ENCODE results near the gene LIPK. TPM values are rescaled to one million over a fixed set of nuclear protein-coding genes. Genes with fewer than 3 reads are reported as not detected.

The LIPK gene, protein sequence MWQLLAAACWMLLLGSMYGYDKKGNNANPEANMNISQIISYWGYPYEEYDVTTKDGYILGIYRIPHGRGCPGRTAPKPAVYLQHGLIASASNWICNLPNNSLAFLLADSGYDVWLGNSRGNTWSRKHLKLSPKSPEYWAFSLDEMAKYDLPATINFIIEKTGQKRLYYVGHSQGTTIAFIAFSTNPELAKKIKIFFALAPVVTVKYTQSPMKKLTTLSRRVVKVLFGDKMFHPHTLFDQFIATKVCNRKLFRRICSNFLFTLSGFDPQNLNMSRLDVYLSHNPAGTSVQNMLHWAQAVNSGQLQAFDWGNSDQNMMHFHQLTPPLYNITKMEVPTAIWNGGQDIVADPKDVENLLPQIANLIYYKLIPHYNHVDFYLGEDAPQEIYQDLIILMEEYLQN
- not detected for total RNA-seq
- long read RNA-seq, result 0 reads

DNA sequence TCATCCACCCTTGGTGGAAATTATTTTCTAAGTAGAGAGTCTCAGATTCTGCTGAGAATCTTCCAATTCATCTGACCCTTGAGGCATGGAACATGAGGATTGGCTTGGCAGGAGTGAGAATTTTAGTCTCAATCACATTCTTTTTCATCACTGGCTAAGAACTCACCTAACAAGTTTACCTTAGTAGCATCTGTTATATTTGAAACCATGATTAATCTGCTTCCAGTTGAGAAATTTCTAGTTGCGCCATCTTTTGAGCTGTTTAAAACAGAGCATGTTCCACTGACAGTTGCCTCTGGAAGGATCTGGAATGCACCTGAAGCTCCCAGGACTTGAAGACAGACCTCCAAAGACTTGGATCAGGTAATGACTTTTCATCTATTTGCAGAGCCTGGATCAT lies at the start of gene LIPK:
Gene LIPK, plus strand, starts transcription at position 292 of the 400 bp plus-strand sequence. CDS start 18,295 bp downstream, outside the sequence.
- Histone ChIP-seq H3K36me3 (no peaks in the 10 kb centered on the region), H3K4me1 (no peaks in the 10 kb centered on the region), H3K27ac (no peak within 1 kb of the TSS), H3K27me3 (no peaks in the 10 kb centered on the region), H3K4me3 (no peak within 1 kb of the TSS), H3K9me3 (no peaks in the 10 kb centered on the region)
- intact Hi-C loops (cut with DNase I), result no loop called here
- DNase-seq (no peak), ATAC-seq (no peak)
- TF ChIP-seq, protein P1, sequence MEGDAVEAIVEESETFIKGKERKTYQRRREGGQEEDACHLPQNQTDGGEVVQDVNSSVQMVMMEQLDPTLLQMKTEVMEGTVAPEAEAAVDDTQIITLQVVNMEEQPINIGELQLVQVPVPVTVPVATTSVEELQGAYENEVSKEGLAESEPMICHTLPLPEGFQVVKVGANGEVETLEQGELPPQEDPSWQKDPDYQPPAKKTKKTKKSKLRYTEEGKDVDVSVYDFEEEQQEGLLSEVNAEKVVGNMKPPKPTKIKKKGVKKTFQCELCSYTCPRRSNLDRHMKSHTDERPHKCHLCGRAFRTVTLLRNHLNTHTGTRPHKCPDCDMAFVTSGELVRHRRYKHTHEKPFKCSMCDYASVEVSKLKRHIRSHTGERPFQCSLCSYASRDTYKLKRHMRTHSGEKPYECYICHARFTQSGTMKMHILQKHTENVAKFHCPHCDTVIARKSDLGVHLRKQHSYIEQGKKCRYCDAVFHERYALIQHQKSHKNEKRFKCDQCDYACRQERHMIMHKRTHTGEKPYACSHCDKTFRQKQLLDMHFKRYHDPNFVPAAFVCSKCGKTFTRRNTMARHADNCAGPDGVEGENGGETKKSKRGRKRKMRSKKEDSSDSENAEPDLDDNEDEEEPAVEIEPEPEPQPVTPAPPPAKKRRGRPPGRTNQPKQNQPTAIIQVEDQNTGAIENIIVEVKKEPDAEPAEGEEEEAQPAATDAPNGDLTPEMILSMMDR (IDR thresholded peaks at IDR 0.05), result no peak

DNA sequence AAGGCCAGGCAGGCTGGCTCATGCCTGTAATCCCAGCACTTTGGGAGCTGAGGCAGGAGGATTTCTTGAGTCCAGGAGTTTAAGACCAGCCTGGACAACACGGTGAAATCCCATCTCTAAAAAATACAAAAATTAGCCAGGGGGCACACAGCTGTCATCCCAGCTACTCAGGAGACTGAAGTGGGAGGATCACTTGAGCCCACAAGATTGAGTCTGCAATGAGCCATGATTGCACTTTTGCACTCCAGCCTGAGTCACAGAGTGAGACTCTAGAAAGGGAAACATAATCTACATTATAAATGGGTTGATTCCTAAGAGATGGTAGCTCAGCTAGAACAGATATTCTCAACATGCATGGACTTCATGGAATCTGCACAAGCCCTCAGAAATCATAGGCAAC lies 48.1 kb upstream of the LIPK start:
- Histone ChIP-seq H3K27ac (no peak overlapping the region), H3K9me3 (no peaks in the 10 kb centered on the region), H3K4me3 (no peak overlapping the region), H3K36me3 (no peaks in the 10 kb centered on the region), H3K27me3 (no peaks in the 10 kb centered on the region), H3K4me1 (no peaks in the 10 kb centered on the region)
- ATAC-seq (no peak), DNase-seq (no peak)
- TF ChIP-seq, protein P1 (IDR thresholded peaks at IDR 0.05), result no peak
- intact Hi-C loops (cut with DNase I), result no loop called here

DNA sequence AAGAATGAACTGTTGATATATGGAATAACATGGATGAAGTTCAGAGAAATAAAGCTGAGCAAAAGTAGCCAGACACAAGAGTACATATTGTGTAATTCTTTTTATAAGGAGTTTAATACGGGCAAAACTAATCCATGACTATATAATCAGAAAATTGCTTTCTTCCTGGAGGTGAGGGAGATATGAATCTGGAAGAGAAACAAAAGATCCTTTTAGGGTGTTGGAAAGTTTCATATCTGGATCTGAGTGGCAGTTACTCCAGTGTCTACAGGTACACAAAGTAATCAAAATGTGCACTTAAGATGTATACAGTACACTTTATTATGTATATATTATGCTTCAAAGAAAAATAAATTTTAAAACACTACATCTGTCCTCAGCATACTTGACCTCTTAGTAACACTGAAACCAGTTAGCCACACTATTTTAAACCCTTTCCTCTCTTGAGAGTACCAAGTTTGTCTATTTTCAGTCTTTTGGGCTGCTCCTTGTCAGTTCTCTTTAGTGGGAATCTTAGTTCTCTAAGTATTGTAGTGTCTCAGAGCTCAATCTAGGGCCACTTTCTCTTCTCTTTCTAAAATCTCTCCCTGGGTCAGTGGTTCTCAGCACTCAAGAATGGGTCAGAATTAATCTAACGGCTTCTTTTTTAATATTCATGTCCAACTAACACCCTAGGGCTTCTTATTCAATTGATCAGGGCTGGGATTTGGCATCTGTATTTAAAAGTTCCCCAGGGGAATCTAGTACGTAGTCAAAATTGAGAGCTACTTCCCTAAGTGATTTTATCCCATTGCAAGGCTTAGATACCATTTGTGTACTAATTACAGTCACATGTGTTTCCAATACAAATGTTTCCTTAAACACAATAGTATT lies 46.1 kb upstream of the LIPK start:
- Histone ChIP-seq H3K27me3 (no peaks in the 10 kb centered on the region), H3K36me3 (no peaks in the 10 kb centered on the region), H3K27ac (no peak overlapping the region), H3K4me1 (no peaks in the 10 kb centered on the region), H3K4me3 (no peak overlapping the region), H3K9me3 (no peaks in the 10 kb centered on the region)
- intact Hi-C loops (cut with DNase I), result no loop called here
- TF ChIP-seq, protein P1 (IDR thresholded peaks at IDR 0.05), result no peak
- DNase-seq (no peak), ATAC-seq (no peak)

DNA sequence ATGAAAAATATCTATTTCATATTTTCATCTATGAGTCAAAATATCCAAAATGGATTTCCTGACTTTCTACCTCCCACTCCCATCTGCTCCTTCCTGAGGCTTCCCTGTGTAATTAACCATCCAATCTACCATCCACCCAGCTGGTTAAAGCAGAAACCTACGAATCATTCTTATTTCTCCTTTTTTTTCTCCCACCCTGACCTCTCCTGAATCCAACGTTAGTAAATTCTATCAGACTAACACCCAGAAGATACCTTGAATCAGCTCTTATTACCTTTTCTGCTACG lies 45.5 kb upstream of the LIPK start:
- DNase-seq (no peak), ATAC-seq (no peak)
- Histone ChIP-seq H3K4me3 (no peak overlapping the region), H3K9me3 (no peaks in the 10 kb centered on the region), H3K36me3 (no peaks in the 10 kb centered on the region), H3K27me3 (no peaks in the 10 kb centered on the region), H3K27ac (no peak overlapping the region), H3K4me1 (no peaks in the 10 kb centered on the region)
- TF ChIP-seq, protein P1 (IDR thresholded peaks at IDR 0.05), result no peak
- intact Hi-C loops (cut with DNase I), result no loop called here

DNA sequence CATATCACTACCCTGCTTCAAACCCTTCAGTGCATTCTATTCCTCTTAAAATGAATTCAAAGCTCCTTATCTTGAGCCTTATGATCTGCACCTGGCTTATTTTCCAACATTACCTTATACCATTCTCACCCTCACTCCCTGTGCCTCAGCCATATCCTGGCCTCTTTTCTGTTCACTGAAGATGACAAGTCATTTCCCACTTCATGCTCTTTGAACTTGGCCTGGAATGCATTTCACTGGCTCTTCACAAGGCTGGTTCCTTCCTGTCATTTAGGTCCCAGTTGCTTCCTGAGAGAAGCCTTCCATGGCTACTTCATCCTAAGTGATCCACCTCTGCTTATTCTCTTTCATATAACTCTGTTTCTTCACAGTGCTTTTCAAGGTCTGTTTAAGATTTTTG lies 45.0 kb upstream of the LIPK start:
- TF ChIP-seq, protein P1 (IDR thresholded peaks at IDR 0.05), result no peak
- Histone ChIP-seq H3K9me3 (no peaks in the 10 kb centered on the region), H3K27ac (no peak overlapping the region), H3K4me1 (no peaks in the 10 kb centered on the region), H3K4me3 (no peak overlapping the region), H3K27me3 (no peaks in the 10 kb centered on the region), H3K36me3 (no peaks in the 10 kb centered on the region)
- no peak for DNase-seq
- intact Hi-C loops (cut with DNase I), result no loop called here
- no peak for ATAC-seq

Data from upper lobe of right lung (tissue), 1 donor.